Measurements from ENCODE around the gene TNNC1. TPM values are rescaled to one million over a fixed set of nuclear protein-coding genes. Genes with fewer than 3 reads are reported as not detected.

The TNNC1 gene
- total RNA-seq, 1 donor from 2014 or later: not detected

- Mint-ChIP-seq H3K27me3 (ENCODE audit: low read depth) (no peaks in the 10 kb centered on the region), H3K4me1 (no peaks in the 10 kb centered on the region), H3K9me3 (no peaks in the 10 kb centered on the region), H3K27ac (ENCODE audit: unreplicated experiment) (no peak overlapping the region), H3K36me3 (ENCODE audit: low read depth) (no peaks in the 10 kb centered on the region), H3K4me3 (no peak overlapping the region)
- TF ChIP-seq, protein P1, sequence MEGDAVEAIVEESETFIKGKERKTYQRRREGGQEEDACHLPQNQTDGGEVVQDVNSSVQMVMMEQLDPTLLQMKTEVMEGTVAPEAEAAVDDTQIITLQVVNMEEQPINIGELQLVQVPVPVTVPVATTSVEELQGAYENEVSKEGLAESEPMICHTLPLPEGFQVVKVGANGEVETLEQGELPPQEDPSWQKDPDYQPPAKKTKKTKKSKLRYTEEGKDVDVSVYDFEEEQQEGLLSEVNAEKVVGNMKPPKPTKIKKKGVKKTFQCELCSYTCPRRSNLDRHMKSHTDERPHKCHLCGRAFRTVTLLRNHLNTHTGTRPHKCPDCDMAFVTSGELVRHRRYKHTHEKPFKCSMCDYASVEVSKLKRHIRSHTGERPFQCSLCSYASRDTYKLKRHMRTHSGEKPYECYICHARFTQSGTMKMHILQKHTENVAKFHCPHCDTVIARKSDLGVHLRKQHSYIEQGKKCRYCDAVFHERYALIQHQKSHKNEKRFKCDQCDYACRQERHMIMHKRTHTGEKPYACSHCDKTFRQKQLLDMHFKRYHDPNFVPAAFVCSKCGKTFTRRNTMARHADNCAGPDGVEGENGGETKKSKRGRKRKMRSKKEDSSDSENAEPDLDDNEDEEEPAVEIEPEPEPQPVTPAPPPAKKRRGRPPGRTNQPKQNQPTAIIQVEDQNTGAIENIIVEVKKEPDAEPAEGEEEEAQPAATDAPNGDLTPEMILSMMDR (conservative IDR thresholded peaks at IDR 0.05): no peak
- DNase-seq (ENCODE audit: low read depth, low spot score): no peak
These were observed 30.7 kb downstream of the TNNC1 start for GRCh38 chr3:52423173-52423572.

DNA sequence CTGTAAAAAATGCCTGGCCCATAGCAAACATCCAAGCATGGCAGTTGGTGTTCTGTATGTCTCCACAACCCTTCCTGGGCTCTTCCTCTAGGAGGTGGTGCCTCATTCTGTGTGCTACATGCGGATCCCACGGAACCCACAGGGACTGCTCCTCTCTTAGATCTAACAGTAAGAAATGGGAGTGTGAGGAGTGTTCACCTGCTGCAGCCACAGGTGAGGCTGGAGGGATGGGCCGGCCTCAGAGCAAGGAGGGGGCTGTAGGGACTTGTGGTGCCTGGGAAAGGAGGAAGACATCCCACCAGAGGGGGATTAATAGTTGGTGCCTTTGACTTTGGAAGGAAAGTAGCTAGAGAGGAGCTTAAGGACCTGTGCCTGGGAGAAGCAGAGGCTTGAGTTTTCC lies 31.2 kb downstream of the TNNC1 start:
- Mint-ChIP-seq H3K27ac (ENCODE audit: unreplicated experiment) (peak overlapping the region; percentile 73), H3K36me3 (ENCODE audit: low read depth) (no peaks in the 10 kb centered on the region), H3K4me3 (no peak overlapping the region), H3K27me3 (ENCODE audit: low read depth) (no peaks in the 10 kb centered on the region), H3K9me3 (no peaks in the 10 kb centered on the region), H3K4me1 (peaks cover 2% of the 10 kb centered on the region)
- DNase-seq (ENCODE audit: low read depth, low spot score): no peak
- TF ChIP-seq, protein P1 (conservative IDR thresholded peaks at IDR 0.05): no peak

DNA sequence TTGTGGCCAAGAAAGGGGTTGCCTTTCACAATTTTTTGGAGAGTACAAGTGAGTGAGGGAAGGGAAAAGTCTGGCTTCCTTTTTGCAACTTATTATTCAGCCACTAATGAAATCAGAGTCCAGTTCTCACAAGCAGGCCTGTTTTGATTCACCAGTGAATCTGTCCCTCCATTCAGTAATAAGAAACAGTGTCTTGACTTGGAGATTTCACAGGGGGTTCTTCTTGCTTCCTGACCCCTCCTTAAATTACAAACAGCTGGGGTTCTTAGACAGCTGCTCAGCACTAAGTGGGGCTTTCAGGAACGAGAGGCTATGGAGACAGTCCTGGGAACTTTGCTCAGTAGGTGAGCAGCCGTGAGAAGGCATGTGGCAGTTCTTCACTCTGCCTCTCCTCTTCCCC lies 33.5 kb downstream of the TNNC1 start:
- Mint-ChIP-seq H3K9me3 (no peaks in the 10 kb centered on the region), H3K4me1 (peaks cover 3% of the 10 kb centered on the region), H3K36me3 (ENCODE audit: low read depth) (no peaks in the 10 kb centered on the region)

DNA sequence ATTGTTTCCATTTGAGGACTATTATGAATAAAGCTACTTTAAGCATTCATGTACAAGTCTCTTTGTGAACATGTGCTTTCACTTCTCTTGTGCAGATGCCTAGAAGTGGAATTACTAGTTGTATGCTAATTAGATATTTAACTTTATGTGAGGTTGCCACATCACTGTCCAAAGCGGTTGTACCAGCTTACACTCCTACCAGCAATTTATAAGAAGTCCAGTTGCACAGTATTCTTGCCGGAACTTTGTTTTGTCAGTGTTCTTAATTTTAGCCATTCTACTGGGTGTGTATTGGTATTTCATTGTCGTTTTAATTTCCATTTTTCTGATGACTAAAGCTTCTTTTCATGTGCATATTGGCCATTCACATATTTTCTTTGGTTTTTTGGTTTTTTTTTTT lies 38.0 kb downstream of the TNNC1 start:
- H3K9me3 Mint-ChIP-seq: no peaks in the 10 kb centered on the region
- TF ChIP-seq, protein P1 (conservative IDR thresholded peaks at IDR 0.05): no peak
- no peak overlapping the region for H3K4me3 Mint-ChIP-seq
- no peaks in the 10 kb centered on the region for H3K36me3 Mint-ChIP-seq (ENCODE audit: low read depth)
- peaks cover 21% of the 10 kb centered on the region for H3K4me1 Mint-ChIP-seq
- DNase-seq (ENCODE audit: low read depth, low spot score): no peak
- peak overlapping the region; percentile 28 for H3K27ac Mint-ChIP-seq (ENCODE audit: unreplicated experiment)
- H3K27me3 Mint-ChIP-seq (ENCODE audit: low read depth): no peaks in the 10 kb centered on the region

More for the DNA sequence above, 33.5 kb downstream of the TNNC1 start:
- Mint-ChIP-seq H3K27ac (ENCODE audit: unreplicated experiment) (no peak overlapping the region), H3K4me3 (no peak overlapping the region), H3K27me3 (ENCODE audit: low read depth) (no peaks in the 10 kb centered on the region)
- no peak for DNase-seq (ENCODE audit: low read depth, low spot score)
- TF ChIP-seq, protein P1 (conservative IDR thresholded peaks at IDR 0.05): no peak

DNA sequence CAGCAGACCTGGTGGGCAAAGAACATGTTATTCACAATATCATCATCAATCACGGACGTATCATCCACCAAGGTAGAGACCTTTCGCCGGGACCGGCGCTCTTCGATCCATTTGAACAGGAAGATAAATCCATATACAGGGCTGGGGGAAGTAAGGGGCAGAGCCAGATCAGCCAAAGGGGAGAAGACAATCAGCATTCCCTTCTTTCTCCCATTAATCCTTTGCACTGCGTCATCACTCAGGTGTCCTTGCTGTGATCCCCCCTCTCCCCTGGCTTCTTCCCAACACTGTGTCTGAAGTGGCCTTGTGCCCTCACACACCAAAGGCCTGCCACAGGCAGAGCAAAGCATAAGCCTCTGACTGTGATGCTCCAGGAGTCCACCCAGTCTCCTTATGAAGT lies 45.4 kb downstream of the TNNC1 start:
- Mint-ChIP-seq H3K27ac (ENCODE audit: unreplicated experiment) (no peak overlapping the region), H3K4me3 (peak overlapping the region; percentile 93), H3K4me1 (peaks cover 33% of the 10 kb centered on the region), H3K27me3 (ENCODE audit: low read depth) (no peaks in the 10 kb centered on the region), H3K9me3 (no peaks in the 10 kb centered on the region), H3K36me3 (ENCODE audit: low read depth) (peaks cover 5% of the 10 kb centered on the region)
- no peak for DNase-seq (ENCODE audit: low read depth, low spot score)
- TF ChIP-seq, protein P1 (conservative IDR thresholded peaks at IDR 0.05): no peak

GRCh38 chr3:52407779-52408178 lies 46.1 kb downstream of the TNNC1 start:
- peak overlapping the region; percentile 93 for H3K4me3 Mint-ChIP-seq
- TF ChIP-seq, protein P1 (conservative IDR thresholded peaks at IDR 0.05): no peak
- no peak overlapping the region for H3K27ac Mint-ChIP-seq (ENCODE audit: unreplicated experiment)
- peaks cover 5% of the 10 kb centered on the region for H3K36me3 Mint-ChIP-seq (ENCODE audit: low read depth)
- H3K9me3 Mint-ChIP-seq: no peaks in the 10 kb centered on the region
- no peaks in the 10 kb centered on the region for H3K27me3 Mint-ChIP-seq (ENCODE audit: low read depth)
- DNase-seq (ENCODE audit: low read depth, low spot score): no peak
- peaks cover 33% of the 10 kb centered on the region for H3K4me1 Mint-ChIP-seq

All from neural crest cell (in vitro differentiated cells).